ENCODE results near the gene CELA1.

- TF ChIP-seq POLR2AphosphoS5 (IDR thresholded peaks at IDR 0.05; ENCODE audit: low read depth, low read length) (no peak), TAF1 (IDR thresholded peaks at IDR 0.05; ENCODE audit: borderline replicate concordance, insufficient read depth, low read length) (no peak), REST (IDR thresholded peaks at IDR 0.05; ENCODE audit: insufficient read depth in 1 of 2, low read depth in 2 of 2, low read length in 2 of 2) (peak in 1 of 2 experiments; percentile 22; a peak in 1 of 4 replicates), SIN3A (IDR thresholded peaks at IDR 0.05; ENCODE audit: borderline replicate concordance, insufficient read depth, low read length) (no peak)
Observed at GRCh38 chr12:51388069-51388799, 41.8 kb upstream of the CELA1 start.
